Activated CD8-positive, alpha-beta T cell treated with anti-CD3 and anti-CD28 coated beads for 36 hours (primary cell): ENCODE measurements around the gene MORC4. TPM values are rescaled to one million over a fixed set of nuclear protein-coding genes. Genes with fewer than 3 reads are reported as not detected.

Source experiments
- ATAC-seq: fragments of 200-7000 bp; cut with Tn5 transposase; one replicate; pipeline ENCODE4 v1.10.0; 2021; ENCODE audit warnings: mild to moderate bottlenecking, moderate library complexity
- CTCF ChIA-PET: fragments of 350-600 bp; sonication (Branson Sonifier 250); formaldehyde crosslinking; loops from one replicate; lab custom pipeline; 2021; ENCODE audit warnings: antibody characterized with exemption; lab: Charles Lee
- POLR2A ChIA-PET: fragments of 350-600 bp; sonication (Branson Sonifier 250); formaldehyde crosslinking; loops from one replicate; lab custom pipeline; 2021; ENCODE audit warnings: antibody characterized with exemption; lab: Charles Lee
- DNase-seq: peaks from one replicate; pipeline ENCODE4 v3.0.0-alpha.2; 2020
- H3K27ac Mint-ChIP-seq: one replicate; pipeline ENCODE4 v1.8.0; 2021; ENCODE audit warnings: mild to moderate bottlenecking, mixed read lengths
- H3K27me3 Mint-ChIP-seq: one replicate; pipeline ENCODE4 v1.8.0; 2021; ENCODE audit warnings: mixed read lengths
- H3K36me3 Mint-ChIP-seq: one replicate; pipeline ENCODE4 v1.8.0; 2021; ENCODE audit warnings: low read depth, mixed read lengths
- H3K4me1 Mint-ChIP-seq: one replicate; pipeline ENCODE4 v1.8.0; 2021; ENCODE audit warnings: low read depth, mixed read lengths
- H3K4me3 Mint-ChIP-seq: one replicate; pipeline ENCODE4 v1.8.0; 2021; ENCODE audit warnings: mild to moderate bottlenecking, moderate library complexity, mixed read lengths
- H3K9me3 Mint-ChIP-seq: one replicate; pipeline ENCODE4 v1.8.0; 2021; ENCODE audit warnings: mixed read lengths
- CTCF ChIP-seq: fragments of 200-600 bp; IDR thresholded peaks from one replicate; pipeline ENCODE4 v1.8.0; 2022; ENCODE audit warnings: antibody characterized with exemption, mild to moderate bottlenecking
- intact Hi-C: fragments of 100-400 bp; cut with micrococcal nuclease; formaldehyde crosslinking; loops from one replicate; pipeline ENCODE4 v1.10.0; 2022
- total RNA-seq, 2 experiments: library from RNA; stranded (reverse); gene quantifications; one replicate each; pipeline ENCODE4 v1.2.3, GENCODE V29; 2021

MORC4 gene
- total RNA-seq, 2 experiments from 2014 or later: 7.8 to 8.2 TPM

- CTCF ChIA-PET: no interaction called here
- H3K4me3 Mint-ChIP-seq: no peak overlapping the region
- intact Hi-C loops: no loop called here
- H3K36me3 Mint-ChIP-seq: peaks cover 26% of the 10 kb centered on the region
- no peak for ATAC-seq
- POLR2A ChIA-PET: no interaction called here
- H3K27me3 Mint-ChIP-seq: no peaks in the 10 kb centered on the region
- no peaks in the 10 kb centered on the region for H3K4me1 Mint-ChIP-seq
- H3K27ac Mint-ChIP-seq: no peak overlapping the region
- no peaks in the 10 kb centered on the region for H3K9me3 Mint-ChIP-seq
- no peak for DNase-seq
- no peak for TF ChIP-seq CTCF
These were observed 35.7 kb downstream of the MORC4 start for GRCh38 chrX:106964290-106964689.

- Mint-ChIP-seq H3K27ac (no peak overlapping the region), H3K36me3 (peaks cover 16% of the 10 kb centered on the region), H3K4me1 (no peaks in the 10 kb centered on the region), H3K9me3 (no peaks in the 10 kb centered on the region), H3K4me3 (no peak overlapping the region), H3K27me3 (no peaks in the 10 kb centered on the region)
- DNase-seq (no peak), ATAC-seq (no peak)
- TF ChIP-seq CTCF: no peak
- ChIA-PET POLR2A (no interaction called here), CTCF (no interaction called here)
- intact Hi-C loops: no loop called here
These were observed 36.9 kb downstream of the MORC4 start for GRCh38 chrX:106963111-106963510.

- H3K4me3 Mint-ChIP-seq: no peak overlapping the region
- intact Hi-C loops: no loop called here
- no peak overlapping the region for H3K27ac Mint-ChIP-seq
- POLR2A ChIA-PET: no interaction called here
- DNase-seq (no peak), ATAC-seq (no peak)
- peaks cover 6% of the 10 kb centered on the region for H3K36me3 Mint-ChIP-seq
- H3K9me3 Mint-ChIP-seq: no peaks in the 10 kb centered on the region
- CTCF ChIA-PET: interaction anchor here (1.3 kb wide), 1 partner anchor 61 kb away, joined by 6 read pairs; no protein-coding TSS in a partner anchor
- TF ChIP-seq CTCF: no peak
- H3K27me3 Mint-ChIP-seq: no peaks in the 10 kb centered on the region
- no peaks in the 10 kb centered on the region for H3K4me1 Mint-ChIP-seq
These were observed 40.1 kb downstream of the MORC4 start for GRCh38 chrX:106959901-106960300.

DNA sequence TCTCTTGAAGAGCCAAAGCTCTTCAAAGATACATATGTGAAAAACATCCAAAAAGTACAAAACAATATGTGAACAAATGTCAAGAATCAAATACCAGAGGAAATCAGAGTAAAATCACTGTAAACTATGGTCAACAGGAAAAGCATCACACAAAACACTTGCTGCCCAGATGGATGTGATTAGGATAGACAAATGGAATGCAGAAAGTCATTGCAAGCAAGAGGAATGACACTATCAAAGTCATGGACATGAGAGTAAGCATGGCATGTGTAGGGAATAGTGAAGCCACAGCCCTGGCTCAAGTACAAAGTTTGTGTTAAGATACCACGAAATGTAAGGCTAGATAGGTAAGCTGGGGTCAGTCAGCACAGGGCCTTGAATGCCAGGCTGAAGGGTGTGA is 42.2 kb downstream of the MORC4 start:
- Mint-ChIP-seq H3K9me3 (no peaks in the 10 kb centered on the region), H3K36me3 (no peaks in the 10 kb centered on the region), H3K27me3 (no peaks in the 10 kb centered on the region), H3K4me1 (no peaks in the 10 kb centered on the region), H3K4me3 (no peak overlapping the region), H3K27ac (no peak overlapping the region)
- no peak for TF ChIP-seq CTCF
- ATAC-seq (no peak), DNase-seq (no peak)
- POLR2A ChIA-PET: no interaction called here
- CTCF ChIA-PET: interaction anchor here (1.1 kb wide), 1 partner anchor 59 kb away, joined by 3 read pairs; no protein-coding TSS in a partner anchor
- intact Hi-C loops: no loop called here

- no peaks in the 10 kb centered on the region for H3K9me3 Mint-ChIP-seq
- no peaks in the 10 kb centered on the region for H3K4me1 Mint-ChIP-seq
- H3K27ac Mint-ChIP-seq: no peak overlapping the region
- H3K27me3 Mint-ChIP-seq: no peaks in the 10 kb centered on the region
- ChIA-PET CTCF (no interaction called here), POLR2A (no interaction called here)
- intact Hi-C loops: no loop called here
- TF ChIP-seq CTCF: no peak
- DNase-seq (no peak), ATAC-seq (no peak)
- H3K4me3 Mint-ChIP-seq: no peak overlapping the region
- no peaks in the 10 kb centered on the region for H3K36me3 Mint-ChIP-seq
These were observed 44.8 kb downstream of the MORC4 start for GRCh38 chrX:106955004-106955772.
